HG02943 (cell line): ENCODE results near the gene FAM118A.
"Not testable (repeated sequence)": the region's sequence is repeated elsewhere in the genome, so short reads cannot be mapped to it uniquely, and the experiment has no call there.

Experiments
- ATAC-seq: cut with Tn5 transposase; IDR thresholded peaks from one replicate; pipeline ENCODE4 v1.9.1; 2021; ENCODE audit warnings: mild to moderate bottlenecking, low read depth, moderate library complexity; ENCODE audit not compliant: unreplicated experiment

Gene FAM118A

DNA sequence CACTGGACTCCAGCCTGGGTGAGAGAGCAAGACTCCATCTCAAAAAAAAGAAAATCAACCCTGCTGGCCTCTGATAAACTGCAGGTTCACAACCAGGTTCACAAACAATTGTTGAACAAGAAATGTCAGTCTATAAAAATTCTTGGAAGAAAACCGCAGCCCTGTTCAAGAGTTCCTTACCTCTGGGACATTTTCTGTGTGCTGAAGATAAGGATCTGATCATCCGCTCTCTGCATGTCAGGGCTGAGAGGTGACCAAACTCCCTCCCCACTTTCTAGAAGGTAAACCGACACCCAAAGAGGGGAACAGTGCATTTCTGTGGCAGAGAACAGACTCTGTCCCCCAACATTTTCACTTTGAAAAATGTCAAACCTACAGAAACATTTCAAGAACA, 29.1 kb upstream of the FAM118A start:
- no peak for ATAC-seq

DNA sequence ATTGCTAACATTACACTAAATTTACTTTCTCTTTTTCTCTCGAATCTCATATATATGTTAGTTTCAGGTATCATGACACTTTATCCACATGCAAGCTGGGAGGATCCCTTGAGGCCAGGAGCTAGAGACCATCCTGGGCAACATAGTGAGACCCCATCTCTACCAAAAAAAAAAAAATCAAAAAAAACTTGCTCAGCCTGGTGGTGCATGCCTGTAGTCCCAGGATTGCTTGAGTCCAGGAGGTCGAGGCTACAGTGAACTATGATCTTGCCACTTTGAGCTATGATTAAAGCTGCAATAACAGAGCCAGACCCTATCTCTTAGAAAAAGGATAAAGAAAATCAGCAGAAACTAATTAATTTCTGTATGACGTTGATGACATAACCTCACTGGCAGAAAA, 28.7 kb upstream of the FAM118A start:
- ATAC-seq: no peak

DNA sequence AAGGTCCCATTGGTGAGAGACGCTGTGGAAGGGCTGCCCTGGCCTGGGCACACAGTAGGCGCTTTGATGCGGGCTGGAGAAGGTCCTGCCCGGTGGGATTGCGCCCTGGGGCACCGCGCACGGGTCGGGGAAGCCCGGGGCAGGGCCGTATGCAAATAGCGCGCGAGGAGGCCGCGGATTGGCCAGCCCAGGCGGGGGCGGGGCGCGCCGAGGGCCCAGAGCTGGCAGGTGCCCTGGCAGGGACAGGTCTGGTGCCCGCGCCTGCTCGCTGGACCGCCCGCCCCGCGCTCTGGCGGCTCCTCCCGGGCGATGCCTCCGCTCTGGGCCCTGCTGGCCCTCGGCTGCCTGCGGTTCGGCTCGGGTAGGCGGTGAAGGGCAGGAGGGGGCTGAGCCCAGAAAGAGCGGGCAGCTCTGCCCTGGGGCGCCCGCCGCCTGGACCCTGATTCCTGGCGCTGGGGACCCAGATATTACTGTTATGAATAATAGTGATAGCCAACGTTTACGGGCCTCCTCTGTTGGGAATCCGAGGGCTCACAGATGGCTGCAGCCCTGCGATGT, 24.9 kb upstream of the FAM118A start, which contains the start of gene UPK3A:
Gene UPK3A (plus strand): TSS at position 245 of the 558 bp plus-strand sequence. CDS start 65 bp downstream, at position 310.
- no peak for ATAC-seq

DNA sequence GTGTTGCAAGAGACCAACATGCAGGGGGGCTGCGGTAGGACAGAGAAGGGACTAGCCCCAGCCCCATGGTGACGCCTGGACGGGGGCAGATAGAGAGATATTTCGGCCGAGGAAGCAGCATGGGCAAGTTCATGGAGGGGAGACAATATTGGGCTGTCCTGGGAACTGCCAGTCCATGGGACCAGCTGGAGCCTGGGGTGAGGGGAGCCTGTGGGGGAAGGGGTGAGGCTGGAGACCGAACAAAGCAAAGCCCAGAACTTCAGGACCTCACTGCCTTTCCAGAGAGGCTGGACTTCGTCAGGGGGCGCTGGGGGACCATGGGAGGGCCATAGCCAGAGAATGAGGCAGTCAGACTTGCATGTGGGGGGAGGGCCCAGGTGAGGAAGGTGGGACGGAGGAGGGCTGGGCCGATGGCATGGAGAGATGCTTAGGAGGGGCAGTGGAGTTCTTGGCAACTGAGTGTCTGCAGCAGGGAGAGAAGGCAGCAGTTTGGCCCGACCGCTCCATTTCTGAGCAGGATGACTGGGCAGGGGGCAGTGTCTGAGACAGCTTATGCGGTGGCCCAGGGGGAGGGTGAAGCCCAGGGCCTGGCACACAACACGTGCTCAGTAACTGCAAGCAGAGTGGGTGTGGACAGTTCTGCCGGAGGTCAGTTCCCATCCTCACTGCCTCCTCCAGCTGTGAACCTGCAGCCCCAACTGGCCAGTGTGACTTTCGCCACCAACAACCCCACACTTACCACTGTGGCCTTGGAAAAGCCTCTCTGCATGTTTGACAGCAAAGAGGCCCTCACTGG, 24.3 kb upstream of the FAM118A start:
- no peak for ATAC-seq

DNA sequence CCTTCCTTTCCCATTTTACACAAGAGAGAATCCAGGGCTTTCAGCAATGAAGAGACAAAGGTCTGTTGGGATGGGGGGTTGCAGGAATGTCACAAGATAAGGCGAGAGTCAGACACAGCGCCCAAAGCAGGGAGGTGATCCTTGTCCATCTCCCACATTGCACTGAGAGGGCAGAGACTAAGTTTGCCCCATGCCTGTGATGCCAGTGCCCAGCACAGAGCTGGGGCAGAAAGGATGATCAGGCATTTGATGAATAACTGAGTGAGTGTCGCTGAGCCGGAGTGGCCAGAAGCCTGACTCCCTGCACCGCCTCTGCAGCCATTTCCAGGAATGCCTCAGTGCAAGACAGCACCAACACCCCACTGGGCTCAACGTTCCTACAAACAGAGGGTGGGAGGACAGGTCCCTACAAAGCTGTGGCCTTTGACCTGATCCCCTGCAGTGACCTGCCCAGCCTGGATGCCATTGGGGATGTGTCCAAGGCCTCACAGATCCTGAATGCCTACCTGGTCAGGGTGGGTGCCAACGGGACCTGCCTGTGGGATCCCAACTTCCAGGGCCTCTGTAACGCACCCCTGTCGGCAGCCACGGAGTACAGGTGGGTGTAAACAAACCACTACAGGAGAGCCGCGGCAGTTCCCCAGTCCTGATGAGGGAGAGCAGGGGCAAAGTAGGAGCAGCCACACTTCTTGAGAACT, 22.7 kb upstream of the FAM118A start:
- no peak for ATAC-seq

DNA sequence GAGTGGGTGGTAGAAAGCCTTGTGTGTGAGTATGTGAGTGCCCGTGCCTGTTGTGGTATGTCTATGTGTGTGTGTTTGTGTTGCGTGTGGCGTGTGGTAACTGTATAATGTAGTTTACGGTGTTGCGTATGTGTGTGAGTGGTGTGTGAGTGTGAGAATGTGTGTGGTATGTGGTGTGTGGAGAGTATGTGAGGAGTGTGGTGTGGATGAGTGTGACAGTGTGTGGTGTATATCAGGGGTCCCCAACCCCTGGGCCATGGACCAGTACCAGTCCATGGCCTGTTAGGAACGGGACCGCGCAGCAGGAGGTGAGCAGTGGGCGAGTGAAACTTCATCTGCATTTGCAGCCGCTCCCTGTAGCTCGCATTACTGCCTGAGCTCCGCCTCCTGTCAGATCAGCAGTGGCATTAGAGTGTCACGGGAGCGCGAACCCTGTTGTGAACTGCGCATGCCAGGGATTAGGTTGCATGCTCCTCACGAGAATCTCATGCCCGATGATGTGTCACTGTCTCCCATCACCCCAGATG, 19.3 kb upstream of the FAM118A start:
- no peak for ATAC-seq

DNA sequence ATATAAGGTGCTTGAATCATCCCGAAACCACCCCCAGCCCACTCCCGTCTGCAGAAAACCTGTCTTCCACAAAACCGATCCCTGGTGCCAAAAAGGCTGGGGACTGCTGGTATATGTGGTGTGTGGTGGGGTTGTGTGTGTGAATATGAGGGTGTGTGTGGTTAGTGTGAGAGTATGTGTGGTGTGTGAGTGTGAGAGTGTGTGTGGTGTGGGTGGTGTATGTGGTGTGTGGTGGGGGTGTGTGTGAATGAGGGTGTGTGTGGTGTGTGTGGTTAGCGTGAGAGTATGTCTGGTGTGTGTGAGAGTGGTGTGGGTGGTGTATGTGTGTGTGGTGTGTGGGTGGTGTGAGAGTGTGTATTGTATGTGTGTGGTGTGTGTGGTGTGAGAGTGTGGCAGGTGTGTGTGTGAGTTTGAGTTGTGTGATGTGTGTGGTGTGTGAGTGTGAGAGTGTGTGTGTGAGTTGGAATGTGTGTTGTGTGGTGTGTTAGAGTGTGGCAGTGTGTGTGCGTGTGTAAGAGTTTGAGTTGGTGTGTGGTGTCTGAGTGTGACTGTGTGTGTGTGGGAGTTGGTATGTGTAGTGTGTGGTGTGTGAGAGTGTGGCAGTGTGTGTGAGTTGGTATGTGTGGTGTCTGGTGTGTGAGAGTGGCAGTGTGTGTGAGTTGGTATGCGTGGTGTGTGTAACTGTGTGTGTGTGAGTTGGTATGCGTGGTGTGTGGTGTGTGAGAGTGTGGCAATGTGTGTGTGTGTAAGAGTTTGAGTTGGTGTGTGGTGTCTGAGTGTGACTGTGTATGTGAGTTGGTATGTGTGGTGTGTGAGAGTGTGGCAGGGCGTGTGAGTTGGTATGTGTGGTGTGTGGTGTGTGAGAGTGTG, 18.4 kb upstream of the FAM118A start:
- no peak for ATAC-seq

DNA sequence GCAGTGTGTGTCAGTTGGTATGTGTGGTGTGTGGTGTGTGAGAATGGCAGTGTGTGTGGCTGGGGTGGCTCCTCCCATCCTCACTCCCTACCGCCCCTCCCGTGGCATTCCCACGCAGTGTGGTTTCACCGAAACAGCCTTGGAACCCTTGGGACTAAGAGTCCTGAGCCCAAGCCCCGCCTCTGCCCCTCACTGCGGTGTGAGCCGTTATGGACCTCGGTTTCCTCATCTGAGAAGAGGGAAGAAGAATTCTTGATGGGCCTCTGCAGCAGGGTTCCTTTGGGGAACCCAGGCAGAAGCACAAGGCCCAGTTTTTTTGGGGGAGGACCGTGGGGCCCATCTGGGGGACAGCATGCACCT, 17.8 kb upstream of the FAM118A start:
- ATAC-seq: no peak

DNA sequence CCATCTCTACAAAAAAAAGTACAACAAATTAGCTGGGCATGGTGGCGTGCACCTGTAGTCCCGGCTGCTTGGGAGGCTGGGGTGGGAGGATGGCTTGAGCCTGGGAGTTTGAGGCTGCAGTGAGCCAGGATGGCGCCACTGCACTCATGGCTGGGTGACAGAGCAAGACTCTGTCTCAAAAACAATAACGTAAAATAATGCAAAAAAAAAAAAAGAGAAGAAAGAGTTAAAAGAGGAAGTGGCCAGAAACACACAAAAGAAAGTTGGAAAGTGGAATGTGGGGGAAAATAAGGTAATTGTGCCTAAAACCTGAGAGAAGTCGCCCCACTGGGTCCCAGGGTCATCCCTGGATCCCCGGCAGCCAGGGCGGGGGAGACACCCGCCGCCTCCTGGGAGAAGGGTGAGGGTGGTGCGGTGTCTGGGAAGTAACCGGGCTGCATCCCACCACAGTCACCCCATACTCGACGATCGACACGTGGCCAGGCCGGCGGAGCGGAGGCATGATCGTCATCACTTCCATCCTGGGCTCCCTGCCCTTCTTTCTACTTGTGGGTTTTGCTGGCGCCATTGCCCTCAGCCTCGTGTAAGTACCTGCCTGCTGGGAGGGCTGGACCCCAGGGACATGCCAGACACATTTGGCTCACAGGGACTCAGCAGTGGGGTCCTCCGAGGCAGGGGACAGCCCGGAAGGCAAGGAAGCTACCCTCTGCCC, 16.8 kb upstream of the FAM118A start:
- ATAC-seq: no peak

DNA sequence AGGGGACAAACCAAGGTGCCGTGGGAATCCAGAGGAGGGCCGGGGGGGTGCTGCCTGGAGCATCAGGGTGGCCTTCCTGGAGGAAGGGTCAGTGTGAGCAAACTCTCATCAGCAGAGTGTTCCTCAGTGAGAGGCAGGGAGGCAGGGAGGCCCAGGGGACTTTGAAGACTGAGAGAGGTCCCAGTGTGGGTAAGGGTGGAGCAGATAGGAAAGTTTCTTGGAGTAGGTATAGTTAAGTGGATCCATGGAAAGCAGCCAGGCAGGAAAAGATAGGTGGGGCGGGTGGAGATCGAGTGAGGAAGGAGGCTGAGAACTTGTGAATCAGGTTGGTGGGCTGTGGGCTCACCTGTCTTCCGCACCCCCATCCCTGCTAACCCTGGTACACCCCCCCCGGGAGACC, 15.7 kb upstream of the FAM118A start:
- no peak for ATAC-seq

DNA sequence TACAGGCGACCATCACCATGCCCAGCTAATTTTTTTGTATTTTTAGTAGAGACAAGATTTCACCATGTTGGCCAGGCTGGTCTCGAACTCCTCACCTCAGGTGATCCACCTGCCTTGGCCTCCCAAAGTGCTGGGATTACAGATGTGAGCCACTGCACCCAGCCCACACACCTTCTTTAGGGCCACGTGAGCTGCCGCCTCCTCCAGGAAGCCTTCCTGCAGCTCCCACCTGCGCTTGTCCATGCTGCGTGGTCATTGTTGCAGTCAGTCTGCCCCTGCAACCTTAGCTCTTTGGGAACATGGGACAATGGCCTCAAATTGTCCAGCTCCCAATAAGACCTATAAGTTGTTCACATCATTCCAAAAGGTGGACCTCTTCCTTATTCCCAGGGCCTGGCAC, 14.7 kb upstream of the FAM118A start:
- ATAC-seq: not testable (repeated sequence)

DNA sequence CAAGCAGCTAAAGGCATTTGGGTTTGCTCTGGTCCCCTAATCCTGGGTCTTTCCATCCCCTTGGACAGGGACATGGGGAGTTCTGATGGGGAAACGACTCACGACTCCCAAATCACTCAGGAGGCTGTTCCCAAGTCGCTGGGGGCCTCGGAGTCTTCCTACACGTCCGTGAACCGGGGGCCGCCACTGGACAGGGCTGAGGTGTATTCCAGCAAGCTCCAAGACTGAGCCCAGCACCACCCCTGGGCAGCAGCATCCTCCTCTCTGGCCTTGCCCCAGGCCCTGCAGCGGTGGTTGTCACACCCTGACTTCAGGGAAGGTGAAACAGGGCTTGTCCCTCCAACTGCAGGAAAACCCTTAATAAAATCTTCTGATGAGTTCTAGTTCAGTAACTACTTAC, 14.2 kb upstream of the FAM118A start:
- no peak for ATAC-seq

DNA sequence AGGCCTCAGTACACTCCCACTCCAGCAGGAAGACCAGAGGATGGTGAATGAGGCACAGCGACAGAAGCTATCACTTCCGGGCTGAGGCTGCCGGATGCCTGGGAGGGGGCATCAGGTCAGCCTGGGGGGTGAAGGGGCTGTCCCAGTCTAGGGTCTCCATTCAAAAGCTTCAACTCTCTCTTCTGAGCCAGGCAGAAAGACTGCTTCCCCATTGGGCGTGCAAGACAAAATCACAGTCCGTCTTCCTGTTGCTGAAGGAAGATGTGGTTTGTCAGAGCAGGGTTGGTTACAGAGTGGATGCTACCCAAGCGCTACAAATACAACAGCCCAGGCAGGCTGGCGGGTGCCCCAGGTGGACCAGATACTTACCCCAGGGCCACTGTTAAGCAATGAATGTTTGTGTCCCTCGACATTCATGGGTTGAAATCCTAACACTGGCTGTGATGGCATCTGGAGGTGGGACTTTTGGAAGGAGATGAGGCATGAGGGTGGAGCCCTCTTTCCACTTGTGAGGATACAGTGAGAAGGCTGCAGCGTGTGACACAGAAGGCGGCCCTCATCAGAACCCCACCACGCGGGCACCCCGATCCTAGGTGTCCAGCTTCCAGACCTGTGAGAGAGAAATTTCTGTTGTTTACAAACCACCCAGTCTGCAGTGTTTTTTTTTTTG, 13.0 kb upstream of the FAM118A start:
- ATAC-seq: no peak

DNA sequence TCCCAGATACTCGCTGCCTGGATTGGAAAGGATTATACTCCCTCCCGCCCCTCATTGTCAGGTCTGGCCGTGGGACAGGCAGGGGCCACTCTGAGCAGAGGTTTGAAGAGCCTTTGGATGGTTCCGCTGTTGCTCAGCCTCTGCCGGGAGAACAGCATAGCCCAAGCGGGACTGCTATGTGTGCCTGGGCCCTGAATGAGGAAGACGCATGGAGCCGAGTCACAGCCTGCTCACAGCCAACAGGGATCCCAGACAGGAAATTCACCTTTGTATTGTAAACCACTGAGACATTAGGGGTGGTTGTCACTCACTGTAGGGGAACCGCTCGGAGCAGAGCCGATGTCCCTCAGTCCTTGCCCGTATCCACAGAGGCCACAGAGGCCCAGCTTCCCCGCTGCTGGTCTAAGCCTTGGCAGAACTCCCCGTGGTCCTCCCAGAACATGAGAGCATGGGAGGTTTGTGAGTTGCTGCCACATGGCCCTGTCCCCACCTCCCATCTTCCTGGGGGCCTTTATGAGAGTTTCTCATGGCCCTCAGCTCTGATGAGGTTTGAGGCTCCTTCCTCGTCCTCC, 10.7 kb upstream of the FAM118A start:
- no peak for ATAC-seq

DNA sequence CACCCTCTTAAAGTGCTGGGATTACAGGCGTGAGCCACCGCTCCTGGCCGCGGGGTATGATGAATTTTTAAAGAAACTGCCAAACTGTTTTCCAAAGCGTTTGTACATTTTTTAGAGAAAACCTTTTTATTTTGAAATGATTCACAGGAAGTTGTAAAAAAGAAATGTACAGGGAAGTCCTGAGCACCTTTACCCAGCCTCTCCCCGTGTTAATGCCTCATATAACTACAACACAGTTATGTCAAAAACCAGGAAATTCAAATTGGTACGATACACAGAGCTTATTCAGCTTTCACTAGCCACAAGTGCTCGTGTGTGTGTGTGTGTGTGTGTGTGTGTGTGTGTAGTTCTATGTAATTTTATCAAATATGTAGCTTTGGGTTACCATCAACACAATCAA, 7.0 kb upstream of the FAM118A start:
- no peak for ATAC-seq

DNA sequence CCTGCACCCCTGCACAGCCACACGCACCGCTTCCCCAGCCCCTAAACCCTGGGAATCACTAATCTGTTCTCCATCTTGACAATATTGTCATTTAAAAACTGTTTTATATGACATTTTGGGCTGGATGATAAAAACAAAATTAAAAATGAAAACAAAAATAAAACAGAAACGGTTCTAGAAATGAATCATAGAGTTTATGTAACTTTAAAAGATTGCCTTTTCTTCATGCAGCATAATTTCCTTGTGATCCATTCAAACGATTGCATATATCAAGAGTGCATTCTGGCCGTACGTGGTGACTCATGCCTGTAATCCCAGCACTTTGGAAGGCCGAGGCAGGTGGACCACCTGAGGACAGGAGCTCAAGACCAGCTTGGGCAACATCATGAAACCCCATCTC, 6.6 kb upstream of the FAM118A start:
- no peak for ATAC-seq

DNA sequence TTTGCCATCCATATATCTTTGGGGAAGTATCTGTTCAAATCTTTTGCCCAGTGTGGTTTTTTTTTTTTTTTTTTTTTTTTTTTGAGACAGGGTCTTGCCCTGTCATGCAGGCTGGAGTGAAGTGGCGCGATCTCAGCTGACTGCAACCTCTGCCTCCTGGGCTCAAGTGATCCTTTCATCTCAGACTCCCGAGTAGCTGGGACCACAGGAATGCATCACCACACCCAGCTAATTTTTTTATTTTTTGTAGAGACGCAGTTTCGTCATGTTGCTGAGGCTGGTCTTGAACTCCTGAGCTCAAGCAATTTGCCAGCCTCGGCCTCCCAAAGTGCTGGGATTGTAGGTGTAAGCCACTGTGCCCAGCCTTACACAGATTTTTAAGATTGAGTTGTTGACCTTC, 4.8 kb upstream of the FAM118A start:
- no peak for ATAC-seq

DNA sequence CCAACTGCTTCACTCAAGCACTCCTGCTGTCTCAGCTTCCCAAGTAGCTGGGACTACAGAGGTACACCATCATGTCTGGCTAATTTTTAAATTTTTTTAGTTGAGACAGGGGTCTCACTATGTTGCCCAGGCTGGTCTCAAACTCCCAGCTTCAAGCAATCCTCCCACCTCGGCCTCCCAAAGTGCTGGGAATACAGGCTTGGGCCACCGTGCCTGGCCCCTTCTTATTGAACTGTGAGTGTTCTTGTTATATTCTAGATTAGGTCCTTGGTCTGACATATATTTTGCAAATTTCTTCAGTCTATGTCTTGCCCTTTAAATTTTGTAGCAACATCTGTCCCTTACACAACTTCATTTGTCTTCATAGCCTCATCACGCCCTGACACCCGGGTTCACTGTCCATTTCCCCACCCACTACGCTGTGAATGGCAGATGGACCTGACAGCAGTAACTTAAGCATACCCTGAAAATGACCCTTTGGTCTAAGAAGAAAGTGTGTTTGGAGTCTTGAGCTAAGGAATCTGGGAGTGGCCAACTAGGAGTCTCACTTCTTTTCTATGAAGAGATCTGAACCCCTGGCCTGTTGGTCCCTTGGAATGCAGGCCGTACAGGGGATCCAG, 4.2 kb upstream of the FAM118A start:
- no peak for ATAC-seq

DNA sequence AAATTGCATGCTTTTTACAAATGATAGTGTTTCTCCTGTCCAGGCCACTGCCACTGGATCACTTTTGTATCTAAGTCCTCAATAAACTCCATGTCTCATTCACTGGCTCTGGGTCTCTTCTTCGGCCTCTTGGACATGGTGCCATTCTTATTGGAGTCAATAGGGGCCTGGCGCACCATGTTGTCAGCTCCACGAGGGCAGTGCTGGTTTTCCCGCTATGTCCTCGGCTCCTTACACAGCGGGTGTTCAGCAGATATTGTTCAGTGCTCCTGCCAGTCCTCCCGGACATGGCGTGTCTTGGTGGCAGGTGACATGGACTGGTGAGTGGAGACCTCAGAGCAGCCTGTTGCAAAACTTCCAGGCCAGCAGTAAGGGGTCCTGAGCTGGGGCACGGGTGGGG, 3.6 kb upstream of the FAM118A start:
- no peak for ATAC-seq
